HG03159 (cell line): ENCODE measurements around the gene SPSB4.
"Not testable (repeated sequence)": the region's sequence is repeated elsewhere in the genome, so short reads cannot be mapped to it uniquely, and the experiment has no call there.

Experiments
- ATAC-seq: cut with Tn5 transposase; IDR thresholded peaks from one replicate; pipeline ENCODE4 v1.9.1; 2021; ENCODE audit warnings: mild to moderate bottlenecking, moderate library complexity; ENCODE audit not compliant: unreplicated experiment

The SPSB4 gene

DNA sequence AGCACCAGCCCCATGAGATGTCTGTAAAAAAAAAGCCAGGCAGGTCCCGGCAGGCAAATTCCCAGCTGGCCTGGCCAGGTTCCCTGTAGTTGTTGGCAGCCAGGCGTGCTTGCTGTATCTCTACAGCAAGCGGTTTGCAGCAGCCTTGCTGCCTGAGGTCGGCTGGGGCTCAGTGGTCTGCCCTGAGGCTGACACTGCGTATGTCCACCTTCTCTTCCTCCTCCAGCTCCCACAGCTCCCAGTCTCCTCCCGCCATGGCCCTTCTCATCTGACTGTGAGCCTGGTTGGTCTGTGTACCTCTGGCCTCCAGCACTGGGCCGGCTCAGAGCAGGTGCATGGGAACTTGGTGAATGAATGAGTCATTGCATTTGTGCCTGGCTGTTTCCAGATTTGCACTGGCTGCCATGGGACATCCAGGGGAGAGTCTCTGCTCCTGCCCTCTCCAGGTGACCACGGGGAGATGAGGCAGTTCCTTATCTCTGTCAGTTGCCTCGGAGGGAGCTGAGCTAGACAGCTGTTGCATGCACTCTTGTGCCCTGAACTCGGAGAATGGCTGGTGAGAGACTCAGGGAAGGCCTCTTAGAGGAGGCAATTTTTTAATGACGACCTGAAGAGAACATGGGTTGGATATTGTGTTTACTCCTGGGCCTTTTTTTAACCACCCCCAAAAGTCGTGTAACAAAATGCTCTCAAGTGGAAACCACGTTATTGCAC lies 43.0 kb downstream of the SPSB4 start:
- no peak for ATAC-seq

DNA sequence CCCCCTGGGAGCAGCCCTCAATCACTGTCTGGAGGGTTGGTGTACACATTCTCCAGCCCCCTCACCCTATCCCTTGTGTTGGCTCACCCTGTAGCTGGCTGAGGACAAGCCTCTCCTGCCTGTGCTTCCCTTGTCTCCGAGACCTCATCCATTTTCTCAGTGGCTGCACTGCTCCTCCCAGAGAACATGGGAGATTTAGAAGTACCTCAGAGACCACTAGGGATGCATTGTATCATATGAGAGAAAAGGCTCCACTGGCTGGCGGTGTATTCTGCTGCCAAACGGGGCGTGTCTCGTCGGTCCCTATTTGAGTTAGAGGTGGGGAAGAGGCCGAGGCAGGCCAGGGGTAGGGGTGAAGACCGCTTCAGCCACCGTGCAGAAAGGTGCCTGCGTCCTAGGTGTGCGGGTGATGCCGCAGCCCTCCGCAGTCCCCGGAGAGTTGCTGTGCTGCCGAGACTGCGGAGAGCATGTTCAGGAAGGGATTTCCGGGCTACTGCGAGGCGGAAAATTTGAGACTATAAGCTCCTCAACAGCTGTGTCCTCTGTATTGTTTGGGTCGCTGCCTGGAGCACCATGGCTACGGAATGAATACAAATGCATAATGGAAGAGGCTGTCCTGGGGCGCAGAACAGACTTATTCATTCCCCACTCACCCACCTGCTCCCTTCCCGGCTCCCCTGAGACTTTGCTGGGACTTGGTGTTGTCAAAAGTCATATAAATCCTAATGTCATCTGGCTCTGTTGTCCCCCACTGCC lies 43.8 kb downstream of the SPSB4 start:
- no peak for ATAC-seq

DNA sequence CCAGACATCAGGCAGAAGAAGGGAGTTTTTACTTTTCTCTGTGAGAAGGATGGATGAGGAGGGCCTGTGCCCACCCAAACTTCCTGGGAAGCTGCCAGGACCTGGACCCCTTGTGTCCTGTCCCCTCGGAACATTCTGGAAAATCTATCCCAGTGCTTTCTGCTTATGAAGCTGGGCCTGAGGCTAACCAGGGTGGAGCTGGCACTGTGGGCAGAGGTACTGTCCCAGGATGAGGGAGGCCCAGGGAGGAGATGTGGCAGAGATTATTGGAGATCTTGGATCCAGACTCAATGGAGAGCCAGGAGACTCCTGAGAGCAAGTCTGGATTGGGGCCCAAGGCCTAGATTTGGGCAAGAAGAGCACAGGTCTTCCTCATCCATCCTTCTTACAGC lies 44.4 kb downstream of the SPSB4 start:
- no peak for ATAC-seq

DNA sequence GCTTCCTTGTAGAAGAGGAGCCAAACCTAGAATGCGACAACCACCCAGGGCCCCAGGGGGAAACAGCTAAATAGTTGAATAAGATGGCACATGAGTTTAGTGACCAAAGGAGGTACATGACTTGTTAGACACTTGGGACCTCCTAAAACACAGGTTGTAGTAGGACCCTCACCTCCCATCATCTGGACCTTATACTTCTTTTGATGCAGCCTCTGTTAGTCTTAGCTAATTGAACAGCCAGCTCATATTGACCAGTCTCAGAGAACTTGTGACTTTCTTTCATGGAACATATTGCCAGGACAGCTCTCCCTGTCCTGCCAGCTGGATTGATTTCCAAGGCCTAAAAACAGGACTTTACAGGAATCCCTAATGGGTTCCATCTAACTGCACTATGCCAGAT lies 45.0 kb downstream of the SPSB4 start:
- no peak for ATAC-seq

DNA sequence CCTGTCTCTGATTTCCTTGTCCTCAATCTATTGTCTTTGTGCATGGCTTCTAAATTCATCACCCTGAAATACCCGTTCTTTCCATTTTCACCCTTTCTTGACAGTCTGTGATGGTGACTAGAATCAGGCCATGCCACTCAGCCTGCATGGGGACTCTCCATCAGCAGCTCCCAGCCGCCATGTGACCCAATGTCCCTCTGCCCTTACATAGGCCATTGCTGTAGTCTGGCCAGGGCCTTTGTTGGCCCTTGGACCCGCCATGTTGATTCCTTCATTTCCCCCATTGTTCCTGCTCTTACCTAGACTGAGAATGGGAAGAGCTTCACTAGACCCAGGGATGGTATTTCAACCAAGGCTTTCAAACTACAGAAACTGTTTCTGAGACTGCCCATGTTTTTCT lies 45.8 kb downstream of the SPSB4 start:
- ATAC-seq = no peak

DNA sequence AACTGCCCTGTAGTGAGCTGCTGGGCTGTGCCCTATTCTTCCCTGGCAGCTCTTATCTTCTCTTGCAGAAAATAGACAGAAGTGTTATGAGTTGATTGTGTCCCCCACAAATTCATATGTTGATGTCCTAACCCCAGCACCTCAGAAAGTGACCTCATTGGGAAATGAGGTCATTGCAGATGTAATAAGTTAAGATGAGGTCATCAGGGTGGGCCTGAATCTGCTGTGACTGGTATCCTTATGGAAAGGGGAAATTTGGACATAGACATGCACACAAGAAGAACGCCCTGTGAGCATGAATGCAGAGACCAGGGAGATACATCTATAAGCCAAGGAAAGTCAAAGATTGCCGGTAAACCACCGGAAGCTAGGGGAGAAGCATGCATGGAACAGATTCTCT lies 49.0 kb downstream of the SPSB4 start:
- ATAC-seq = no peak

DNA sequence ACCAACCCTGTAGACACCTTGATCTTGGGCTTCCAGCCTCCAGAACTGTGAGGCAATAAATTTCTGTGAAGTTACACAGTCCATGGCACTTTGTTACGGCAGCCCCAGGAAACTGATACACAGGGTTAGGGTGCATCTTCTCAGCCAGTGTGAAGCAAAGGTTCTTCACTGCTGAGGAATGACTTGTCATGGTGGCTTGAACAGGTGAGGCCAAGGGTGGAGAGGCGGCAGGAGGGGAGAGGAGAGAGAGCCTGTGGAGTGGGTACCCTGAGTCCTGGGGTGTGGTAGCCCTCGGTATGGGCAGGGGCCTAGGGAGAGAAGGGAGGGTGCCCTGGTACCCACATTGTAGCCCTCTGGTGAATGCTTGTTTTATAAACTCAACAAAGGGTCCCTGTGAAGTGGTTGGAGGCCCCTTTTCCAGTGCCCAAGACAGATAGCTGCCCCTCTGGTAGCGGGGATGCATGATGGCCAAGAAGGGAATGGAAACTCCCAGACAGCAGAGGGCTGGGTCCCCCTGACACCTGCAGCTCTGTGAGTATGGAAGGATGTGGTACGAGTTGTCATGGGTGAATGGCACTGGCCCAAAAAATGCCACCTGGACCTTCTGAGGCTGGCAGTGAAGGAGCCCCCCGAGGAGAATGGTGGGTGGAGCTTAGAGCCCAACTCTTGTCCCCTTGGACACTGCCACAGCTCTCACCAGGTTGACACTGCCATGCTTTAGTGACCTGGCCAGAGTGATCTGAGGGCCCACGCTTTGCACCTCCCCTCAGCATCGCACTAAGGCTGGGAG lies 49.6 kb downstream of the SPSB4 start:
- ATAC-seq = no peak

DNA sequence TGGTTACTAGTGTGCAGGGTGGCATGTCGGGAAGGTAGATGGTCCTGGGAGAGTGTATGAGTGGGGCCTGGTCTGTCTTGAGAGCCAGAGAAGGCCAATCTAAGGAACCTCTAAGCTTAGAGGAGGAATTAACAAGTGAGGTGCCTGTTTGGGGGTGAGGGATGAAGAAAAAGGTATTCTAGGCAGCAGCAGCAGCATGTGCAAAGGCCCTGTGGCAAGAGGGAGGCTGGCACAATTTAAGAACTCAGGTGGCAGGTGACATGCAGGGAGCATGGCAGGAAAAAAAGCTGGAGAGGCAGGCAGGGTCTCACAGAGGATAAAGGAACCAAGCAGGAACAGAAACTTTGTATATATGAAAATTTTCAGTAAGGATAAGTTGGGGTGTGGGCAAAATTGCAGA lies 51.2 kb downstream of the SPSB4 start:
- ATAC-seq = no peak

DNA sequence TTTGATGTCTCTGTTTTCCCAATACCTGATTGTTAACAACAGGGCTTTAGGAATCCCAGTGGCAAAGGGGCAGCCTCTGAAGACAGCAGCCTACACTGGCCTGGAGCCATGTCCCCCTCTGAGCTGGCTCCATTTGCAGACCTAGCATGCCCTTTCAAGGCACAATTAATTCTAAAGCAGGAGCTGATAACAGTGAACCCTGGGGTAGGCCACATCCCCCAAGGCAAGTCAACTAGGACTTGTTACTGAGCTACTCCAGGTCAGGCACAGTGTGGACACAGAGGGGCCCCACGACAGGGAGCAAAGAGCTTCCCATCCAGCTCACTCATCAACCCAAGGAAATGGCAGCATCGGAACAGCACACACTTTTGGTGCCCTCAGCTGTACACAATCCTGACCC lies 51.9 kb downstream of the SPSB4 start:
- no peak for ATAC-seq

DNA sequence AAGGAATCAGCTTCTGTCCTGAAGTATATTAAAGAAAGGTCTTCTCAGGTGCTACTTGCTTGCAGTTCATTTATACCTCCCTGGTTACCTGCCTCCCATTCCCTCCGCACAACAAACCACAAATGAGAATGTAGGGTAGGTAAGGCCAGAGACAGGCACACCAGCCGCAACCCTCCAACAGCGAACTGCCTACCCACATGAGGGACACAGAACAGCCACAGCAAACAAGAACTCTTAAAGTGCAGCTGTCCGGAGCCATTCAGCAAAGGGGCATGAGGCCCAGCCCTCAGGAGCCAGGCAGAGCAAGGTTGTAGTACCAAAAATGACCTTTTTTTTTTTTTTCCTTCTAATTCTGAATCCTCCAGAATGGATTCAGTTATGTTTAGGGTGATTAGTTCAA lies 52.4 kb downstream of the SPSB4 start:
- ATAC-seq = no peak

DNA sequence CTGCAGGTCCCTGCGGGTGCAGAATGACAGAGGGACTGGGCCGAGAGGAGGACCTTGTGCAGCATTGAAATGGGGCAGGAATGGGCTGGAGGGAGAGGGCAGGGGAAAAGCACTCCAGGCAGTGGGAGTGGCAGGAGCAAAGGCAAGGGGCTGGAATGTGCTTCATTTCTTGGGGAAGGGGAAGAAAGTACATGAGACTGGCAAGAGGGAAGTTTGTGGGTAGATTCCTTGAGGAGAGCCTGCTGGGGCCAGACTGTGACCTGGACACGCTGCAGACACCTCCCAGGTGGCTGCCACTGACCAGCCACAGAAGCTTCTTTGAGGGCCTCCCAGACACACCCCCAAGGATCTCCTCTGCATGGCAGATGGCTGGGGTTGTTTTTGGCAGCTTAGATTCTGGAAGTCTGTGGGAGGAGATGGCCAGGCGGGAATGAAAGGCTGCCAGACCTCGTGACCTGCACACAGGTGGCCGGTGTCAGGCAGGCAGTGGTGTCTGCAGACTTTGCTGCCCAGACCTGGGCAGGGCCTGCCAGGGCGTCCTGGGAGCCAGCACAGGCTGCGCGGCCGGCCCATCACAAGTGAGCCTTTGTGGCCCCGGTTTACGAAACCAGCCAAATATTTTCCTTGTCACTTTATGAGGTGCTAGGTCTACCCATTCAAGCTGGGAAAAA lies 53.1 kb downstream of the SPSB4 start:
- ATAC-seq = no peak

DNA sequence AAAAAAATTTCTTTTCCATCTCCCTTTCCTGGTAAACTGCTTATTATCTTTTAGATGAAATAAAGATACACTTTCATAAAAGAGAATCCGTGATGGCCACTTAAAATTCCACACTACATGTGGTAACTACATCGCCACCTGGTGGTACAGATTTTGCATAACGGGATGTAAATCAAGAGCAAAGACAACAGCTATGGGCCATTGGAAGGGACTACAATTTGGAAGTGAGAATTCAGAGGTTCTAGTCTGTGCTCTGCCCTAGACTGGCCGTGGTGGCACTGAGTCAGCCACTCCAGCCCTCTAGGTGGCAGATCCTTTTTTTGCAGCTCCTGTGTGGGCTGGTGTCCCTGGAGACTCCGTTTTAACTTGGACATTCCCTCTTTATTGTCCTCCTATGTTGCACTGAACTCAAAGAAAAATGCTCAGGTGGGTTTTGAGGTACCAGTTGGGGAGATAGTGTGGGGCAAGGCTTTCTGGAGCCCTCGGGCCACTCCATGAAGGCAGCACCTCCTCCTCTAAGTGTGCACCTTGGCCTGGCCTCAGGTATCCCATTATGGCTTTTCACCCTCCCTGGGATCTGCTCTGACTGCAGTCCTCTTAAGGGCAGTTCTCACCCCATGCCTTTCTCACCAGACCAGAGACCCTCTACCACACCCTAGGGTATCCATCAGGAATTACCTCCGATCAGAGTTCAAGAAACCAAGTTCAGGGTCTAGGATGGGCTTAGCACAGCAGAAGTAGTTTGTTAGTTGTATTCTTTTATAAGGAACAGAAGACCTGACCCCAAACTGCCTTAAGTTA lies 54.9 kb downstream of the SPSB4 start:
- ATAC-seq = peak; percentile 89

DNA sequence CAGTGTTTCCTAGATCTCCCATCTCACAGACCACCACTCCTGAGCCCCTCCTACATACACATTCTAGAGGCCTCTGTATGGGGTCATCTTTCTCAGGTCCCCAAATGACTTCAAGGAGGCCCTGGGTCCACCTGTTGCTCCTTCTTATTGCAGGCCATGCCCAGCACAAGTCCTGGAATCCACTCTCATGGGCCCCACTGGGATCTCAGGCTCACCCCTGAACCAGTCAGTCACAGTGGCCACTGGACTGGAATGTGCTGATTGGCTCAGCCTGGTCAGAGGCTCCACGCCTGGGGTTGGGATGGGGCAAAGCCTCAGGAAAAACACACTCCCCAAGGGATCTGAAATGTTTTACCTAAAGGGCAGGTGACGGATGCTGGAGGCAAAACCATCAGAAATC lies 55.7 kb downstream of the SPSB4 start:
- no peak for ATAC-seq

DNA sequence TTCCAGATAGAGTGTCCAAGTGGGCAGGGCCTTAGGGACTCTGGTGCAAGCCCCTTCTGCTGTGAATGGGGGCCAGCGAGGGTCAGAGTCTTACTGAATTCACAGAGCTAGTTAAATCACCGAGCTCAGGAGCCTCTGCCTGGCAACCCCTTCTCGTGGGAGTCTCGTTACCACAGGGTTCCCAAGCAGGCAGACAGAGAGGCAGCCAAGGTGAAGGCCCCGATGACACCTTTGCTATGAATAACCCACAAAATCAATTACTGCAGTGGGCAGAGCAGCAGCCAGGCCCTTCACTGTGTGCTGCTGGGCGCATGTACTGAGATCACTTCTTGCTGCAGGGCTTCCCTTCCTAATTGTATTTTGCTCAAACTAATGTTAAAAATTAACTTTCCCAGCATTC lies 56.9 kb downstream of the SPSB4 start:
- no peak for ATAC-seq

DNA sequence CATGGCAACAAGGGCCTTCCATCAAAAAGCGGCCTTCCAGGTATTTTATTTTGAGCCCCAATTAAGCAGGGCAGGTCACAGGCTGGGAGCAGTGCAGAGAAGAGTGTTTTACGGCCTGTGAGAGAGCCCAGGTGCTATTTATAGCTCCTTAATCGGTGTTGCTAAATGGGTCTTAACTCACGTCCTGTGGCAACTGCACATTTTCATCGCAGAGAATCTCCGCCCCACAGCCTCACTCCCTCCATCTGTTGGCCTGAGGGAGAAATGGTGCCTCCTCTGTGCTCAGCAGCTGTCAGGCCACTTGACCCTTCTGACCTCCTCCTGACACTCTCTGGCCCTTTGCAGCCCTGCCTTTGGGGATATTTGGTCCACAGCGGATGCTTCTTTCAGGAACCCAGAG lies 58.6 kb downstream of the SPSB4 start:
- no peak for ATAC-seq

DNA sequence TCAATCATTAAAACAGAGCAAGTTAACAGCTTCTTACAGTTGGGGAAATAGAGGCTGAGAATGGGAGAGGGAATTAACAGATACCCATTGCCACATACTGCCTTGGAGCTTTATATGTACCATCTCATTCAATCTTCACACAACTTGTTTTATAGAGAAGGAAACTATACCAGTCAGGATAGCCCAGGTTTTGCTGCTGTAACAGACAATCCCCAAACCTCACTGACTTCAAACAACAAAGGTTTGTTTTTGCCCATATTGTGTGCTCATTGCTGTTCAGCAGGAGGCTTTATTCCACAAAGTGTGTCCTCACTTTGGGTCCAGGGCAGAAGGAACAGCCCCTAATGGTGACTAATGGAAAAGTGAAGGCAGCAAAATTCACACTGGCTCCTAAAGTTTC lies 59.2 kb downstream of the SPSB4 start:
- no peak for ATAC-seq

DNA sequence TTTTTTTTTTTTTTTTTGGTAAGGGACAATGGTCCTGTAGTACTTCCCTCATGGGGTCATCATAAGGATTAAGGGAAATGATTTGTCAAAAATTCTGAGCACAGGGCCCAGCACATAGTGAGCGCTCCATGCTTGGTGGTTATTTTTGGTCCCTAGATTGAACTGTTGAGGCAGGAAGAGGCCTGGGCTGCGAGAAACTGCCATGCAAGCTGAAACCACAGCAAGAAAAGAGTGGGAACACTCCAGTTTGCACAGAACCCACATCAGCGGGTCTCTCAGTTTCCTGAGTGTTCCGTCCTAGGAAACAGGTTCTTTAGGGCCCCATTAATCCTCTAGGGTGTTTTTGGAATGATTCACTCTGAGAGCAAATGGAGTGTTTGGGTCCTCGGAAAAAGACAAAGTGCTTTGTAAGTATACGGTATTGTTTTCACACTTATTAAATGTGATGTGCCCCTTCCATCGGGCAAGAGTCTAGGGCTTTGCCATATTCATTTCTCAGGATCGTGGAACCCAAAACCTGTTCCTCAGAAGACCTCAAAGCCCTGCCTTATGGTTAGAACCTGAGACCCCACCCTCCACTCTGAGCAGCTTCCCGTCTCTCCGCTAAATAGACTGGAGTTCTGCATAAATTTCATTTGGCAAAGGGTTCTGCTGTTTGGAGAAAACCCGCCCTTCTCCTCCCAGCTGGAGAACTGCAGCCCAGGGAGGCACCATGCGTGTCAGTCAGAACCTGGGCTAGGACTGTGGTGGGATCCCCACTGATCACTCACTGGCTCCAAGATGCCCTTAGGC lies 60.4 kb downstream of the SPSB4 start:
- ATAC-seq = no peak

DNA sequence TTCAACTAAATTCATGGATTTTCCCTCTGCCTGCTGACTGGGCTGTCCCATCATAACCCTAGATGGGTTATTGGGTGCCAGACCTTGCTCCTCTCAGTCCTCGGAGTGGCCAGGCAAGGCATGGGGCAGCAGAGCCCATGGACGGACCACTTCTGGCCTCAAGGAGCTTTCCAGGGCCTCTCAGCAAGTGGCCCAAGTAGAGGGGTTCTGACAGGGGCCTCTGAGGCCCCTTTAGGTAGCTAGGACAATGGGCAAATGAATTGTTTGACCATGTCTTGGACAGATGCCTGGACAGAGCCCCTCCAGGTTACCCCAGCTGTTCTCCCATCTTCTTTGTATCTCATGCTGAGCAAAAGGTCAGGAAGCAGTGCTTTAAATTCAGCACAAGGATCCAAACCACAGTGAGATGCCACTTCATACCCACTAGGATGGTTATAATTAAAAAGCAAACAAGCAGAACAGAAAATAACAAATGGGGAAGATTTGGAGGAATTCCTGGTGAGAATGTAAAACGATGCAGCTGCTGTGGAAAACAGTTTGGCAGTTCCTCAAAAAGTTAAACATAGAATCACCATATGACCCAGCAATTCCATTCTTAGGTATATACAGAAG lies 61.6 kb downstream of the SPSB4 start:
- no peak for ATAC-seq

DNA sequence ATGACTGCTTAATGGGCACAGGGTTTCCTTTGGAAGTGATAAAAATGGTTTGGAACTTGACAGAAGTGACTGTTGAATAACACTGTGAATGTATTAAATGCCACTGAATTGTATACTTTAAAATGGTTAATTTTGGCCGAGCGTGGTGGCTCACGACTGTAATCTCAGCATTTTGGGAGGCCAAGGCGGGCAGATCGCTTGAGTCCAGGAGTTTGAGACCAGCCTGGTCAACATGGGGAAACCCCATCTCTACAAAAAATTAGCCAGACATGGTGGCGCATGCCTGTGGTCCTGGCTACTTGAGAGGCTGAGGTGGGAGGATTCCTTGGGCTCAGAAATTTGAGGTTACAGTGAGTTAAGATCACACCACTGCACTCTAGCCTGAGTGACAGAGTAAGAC lies 62.5 kb downstream of the SPSB4 start:
- ATAC-seq = not testable (repeated sequence)
